ENCODE measurements around the gene AXIN2. TPM values are rescaled to one million over a fixed set of nuclear protein-coding genes. Genes with fewer than 3 reads are reported as not detected.

AXIN2 gene
- total RNA-seq, 1 donor from 2014 or later = 44.8 TPM

GRCh38 chr17:65483438-65483837 lies 78.0 kb downstream of the AXIN2 start:
- no peak overlapping the region for H3K4me3 Mint-ChIP-seq (ENCODE audit: unreplicated experiment)
- H3K27me3 Mint-ChIP-seq (ENCODE audit: unreplicated experiment) = peaks cover 5% of the 10 kb centered on the region
- H3K27ac Mint-ChIP-seq (ENCODE audit: unreplicated experiment) = no peak overlapping the region
- no peak for DNase-seq (ENCODE audit: low spot score)
- no peaks in the 10 kb centered on the region for H3K9me3 Mint-ChIP-seq (ENCODE audit: unreplicated experiment)
- no peaks in the 10 kb centered on the region for H3K4me1 Mint-ChIP-seq (ENCODE audit: unreplicated experiment)
- TF ChIP-seq CTCF (IDR thresholded peaks at IDR 0.05; ENCODE audit: unreplicated experiment) = no peak
- peaks cover 3% of the 10 kb centered on the region for H3K36me3 Mint-ChIP-seq (ENCODE audit: low read depth, unreplicated experiment)

DNA sequence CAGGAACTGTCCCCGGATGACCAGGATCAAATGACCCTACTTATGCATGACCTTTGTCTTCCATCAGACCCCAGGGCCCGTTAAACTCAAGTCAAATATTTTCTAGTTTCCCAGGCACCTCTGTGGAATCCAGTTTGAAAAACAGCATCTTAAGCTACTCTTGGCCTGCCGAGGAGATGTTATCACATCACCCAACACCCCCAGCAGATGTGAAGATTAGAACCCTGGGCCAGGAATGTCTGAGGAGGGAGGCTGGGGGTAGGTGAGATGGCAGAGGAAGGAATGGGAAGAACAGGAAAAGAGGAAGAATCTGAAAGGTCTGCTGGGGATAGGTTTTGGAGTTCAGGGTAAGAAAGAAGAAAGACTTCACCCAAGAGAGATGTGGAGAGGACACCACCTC lies 79.2 kb downstream of the AXIN2 start:
- no peak overlapping the region for H3K27ac Mint-ChIP-seq (ENCODE audit: unreplicated experiment)
- H3K9me3 Mint-ChIP-seq (ENCODE audit: unreplicated experiment) = no peaks in the 10 kb centered on the region
- H3K36me3 Mint-ChIP-seq (ENCODE audit: low read depth, unreplicated experiment) = peaks cover 3% of the 10 kb centered on the region
- peaks cover 5% of the 10 kb centered on the region for H3K27me3 Mint-ChIP-seq (ENCODE audit: unreplicated experiment)
- no peak for DNase-seq (ENCODE audit: low spot score)
- TF ChIP-seq CTCF (IDR thresholded peaks at IDR 0.05; ENCODE audit: unreplicated experiment) = no peak
- H3K4me1 Mint-ChIP-seq (ENCODE audit: unreplicated experiment) = no peaks in the 10 kb centered on the region
- H3K4me3 Mint-ChIP-seq (ENCODE audit: unreplicated experiment) = no peak overlapping the region

- Mint-ChIP-seq H3K27ac (ENCODE audit: unreplicated experiment) (no peak overlapping the region), H3K4me1 (ENCODE audit: unreplicated experiment) (no peaks in the 10 kb centered on the region), H3K4me3 (ENCODE audit: unreplicated experiment) (no peak overlapping the region), H3K9me3 (ENCODE audit: unreplicated experiment) (no peaks in the 10 kb centered on the region), H3K27me3 (ENCODE audit: unreplicated experiment) (no peaks in the 10 kb centered on the region), H3K36me3 (ENCODE audit: low read depth, unreplicated experiment) (no peaks in the 10 kb centered on the region)
- no peak for TF ChIP-seq CTCF (IDR thresholded peaks at IDR 0.05; ENCODE audit: unreplicated experiment)
- DNase-seq (ENCODE audit: low spot score) = no peak
These were observed 82.2 kb downstream of the AXIN2 start for GRCh38 chr17:65479282-65479681.
